ENCODE data around the gene OGDH. TPM values are rescaled to one million over a fixed set of nuclear protein-coding genes. Genes with fewer than 3 reads are reported as not detected.
A peak's percentile ranks its signal among the peaks of the same experiment; 100 is the strongest.

Gene OGDH
- total RNA-seq, 1 experiment from 2014 or later, result 69.1 TPM

- H3K9ac ChIP-seq (ENCODE audit: low read length), result no peak overlapping the region
- H3K9me3 ChIP-seq (ENCODE audit: control insufficient read depth in 1 of 2, insufficient read depth in 1 of 2, low read depth in 1 of 2, low read length in 2 of 2), result no peaks in the 10 kb centered on the region
- no peaks in the 10 kb centered on the region for H3K79me2 ChIP-seq (ENCODE audit: insufficient read depth, low read length)
- no peak overlapping the region for H3K27ac ChIP-seq (ENCODE audit: low read depth, low read length)
- BruUV-seq (replicated peaks), result no TSS peak
- peaks cover 0 to 27% of the 10 kb centered on the region in 2 experiments; a peak in 2 of 4 replicates for H3K4me1 ChIP-seq (ENCODE audit: control insufficient read depth in 1 of 2, insufficient read depth in 2 of 2, low read length in 2 of 2)
- H3K36me3 ChIP-seq (ENCODE audit: control insufficient read depth in 1 of 2, insufficient read depth in 2 of 2, low read length in 2 of 2), result peaks cover 3 to 5% of the 10 kb centered on the region in 2 experiments; a peak in 3 of 4 replicates
- ChIA-PET RAD21 (ENCODE audit: low non-redundant PET in 1 of 2, low total read pairs in 2 of 2, uncharacterized antibody in 2 of 2, unreplicated experiment in 2 of 2) (no interaction called here), POLR2A (no interaction called here), CTCF (no interaction called here)
- TF ChIP-seq CBX3 (IDR thresholded peaks at IDR 0.05; ENCODE audit: low read depth) (no peak), CEBPB (IDR thresholded peaks at IDR 0.05; ENCODE audit: low read depth) (no peak), SRF (IDR thresholded peaks at IDR 0.05; ENCODE audit: low read depth) (no peak), POLR2A (IDR thresholded peaks at IDR 0.05; ENCODE audit: borderline replicate concordance, extremely low read depth, insufficient read depth, insufficient read length) (no peak), ZBTB33 (IDR thresholded peaks at IDR 0.05; ENCODE audit: extremely low read depth, insufficient replicate concordance, low read length) (no peak), ATF3 (IDR thresholded peaks at IDR 0.05) (no peak)
- no peaks in the 10 kb centered on the region for H3K9me2 ChIP-seq (ENCODE audit: insufficient read depth)
- H3K4me3 ChIP-seq (replicated peaks in 1 of 2; ENCODE audit: low read depth in 1 of 2, low read length in 2 of 2), result no peak overlapping the region
- no peaks in the 10 kb centered on the region for H4K20me1 ChIP-seq (ENCODE audit: insufficient read depth)
- ATAC-seq (no peak), DNase-seq (ENCODE audit: low read depth, low spot score) (no peak)
- peak overlapping the region; percentile 48; the same call in 1 of the 2 replicates for H3K4me2 ChIP-seq (ENCODE audit: low read length)
- H3K27me3 ChIP-seq (ENCODE audit: insufficient read depth, low read length), result no peaks in the 10 kb centered on the region
- H2AFZ ChIP-seq (ENCODE audit: low read depth, low read length, poor library complexity, severe bottlenecking), result no peak overlapping the region
- intact Hi-C loops (cut with micrococcal nuclease), result no loop called here
Observed at GRCh38 chr7:44711528-44711927, 105.1 kb downstream of the OGDH start.

- DNase-seq (ENCODE audit: low read depth, low spot score) (no peak), ATAC-seq (no peak)
- H4K20me1 ChIP-seq (ENCODE audit: insufficient read depth), result no peaks in the 10 kb centered on the region
- peak overlapping the region; percentile 30 for H3K4me2 ChIP-seq (ENCODE audit: low read length)
- H2AFZ ChIP-seq (ENCODE audit: low read depth, low read length, poor library complexity, severe bottlenecking), result no peak overlapping the region
- no peak for TF ChIP-seq ZBTB33 (IDR thresholded peaks at IDR 0.05; ENCODE audit: extremely low read depth, insufficient replicate concordance, low read length)
- no peak for TF ChIP-seq CBX3 (IDR thresholded peaks at IDR 0.05; ENCODE audit: low read depth)
- TF ChIP-seq EGR1 (IDR thresholded peaks at IDR 0.05; ENCODE audit: low read depth), result no peak
- no peak for TF ChIP-seq CTCF (IDR thresholded peaks at IDR 0.05 in 2 of 3, conservative IDR thresholded peaks at IDR 0.05 in 1 of 3; ENCODE audit: borderline replicate concordance in 1 of 3, insufficient read depth in 1 of 3, low read depth in 2 of 3, low read length in 2 of 3)
- H3K4me3 ChIP-seq (replicated peaks in 1 of 2; ENCODE audit: low read depth in 1 of 2, low read length in 2 of 2), result no peak overlapping the region
- no peaks in the 10 kb centered on the region for H3K27me3 ChIP-seq (ENCODE audit: insufficient read depth, low read length)
- H3K79me2 ChIP-seq (ENCODE audit: insufficient read depth, low read length), result no peaks in the 10 kb centered on the region
- BruUV-seq (replicated peaks), result no TSS peak
- RAD21 ChIA-PET (ENCODE audit: low non-redundant PET in 1 of 2, low total read pairs in 2 of 2, uncharacterized antibody in 2 of 2, unreplicated experiment in 2 of 2), result no interaction called here
- no peak overlapping the region for H3K9ac ChIP-seq (ENCODE audit: low read length)
- H3K4me1 ChIP-seq (ENCODE audit: control insufficient read depth in 1 of 2, insufficient read depth in 2 of 2, low read length in 2 of 2), result peaks cover 0 to 27% of the 10 kb centered on the region in 2 experiments; a peak in 2 of 4 replicates
- peaks cover 3 to 5% of the 10 kb centered on the region in 2 experiments; a peak in 3 of 4 replicates for H3K36me3 ChIP-seq (ENCODE audit: control insufficient read depth in 1 of 2, insufficient read depth in 2 of 2, low read length in 2 of 2)
- no peaks in the 10 kb centered on the region for H3K9me3 ChIP-seq (ENCODE audit: control insufficient read depth in 1 of 2, insufficient read depth in 1 of 2, low read depth in 1 of 2, low read length in 2 of 2)
- no peaks in the 10 kb centered on the region for H3K9me2 ChIP-seq (ENCODE audit: insufficient read depth)
- CTCF ChIA-PET, result no interaction called here
- POLR2A ChIA-PET, result no interaction called here
- intact Hi-C loops (cut with micrococcal nuclease), result no loop called here
- no peak overlapping the region for H3K27ac ChIP-seq (ENCODE audit: low read depth, low read length)
Observed at GRCh38 chr7:44712012-44712411, 105.6 kb downstream of the OGDH start.

Measured in HCT116 (cell line).